NB4 (cell line): ENCODE data around the gene SNX9.

Source experiments
- CTCF ChIP-seq: IDR thresholded peaks from one replicate; pipeline ENCODE4 v1.5.1; 2012; ENCODE audit warnings: low read depth, low read length
- POLR2A ChIP-seq: IDR thresholded peaks from 2 replicates; pipeline ENCODE4 v1.6.1; 2011; ENCODE audit warnings: mild to moderate bottlenecking; ENCODE audit not compliant: insufficient read length; ENCODE audit errors: extremely low read depth

GRCh38 chr6:157813191-157813590, 9.9 kb upstream of the SNX9 start:
- TF ChIP-seq CTCF = no peak
- no peak for TF ChIP-seq POLR2A
